Left lung (tissue), 10 donors: ENCODE results near the gene FBP1. TPM values are rescaled to one million over a fixed set of nuclear protein-coding genes. Genes with fewer than 3 reads are reported as not detected.
A peak's percentile ranks its signal among the peaks of the same experiment; 100 is the strongest.

Experiments used
- ATAC-seq: fragments of 200-7000 bp; cut with Tn5 transposase; one replicate; pipeline ENCODE4 v1.9.1; 2020; ENCODE audit warnings: moderate library complexity
- DNase-seq, 4 donors: peaks; one replicate each; pipeline ENCODE4 v3.0.0-alpha.2; 2013 to 2020
- H3K27ac ChIP-seq, 2 donors: fragments of 200-600 bp; sonication (generic) in 1 of 2; one replicate each; pipeline versions ENCODE4 v1.5.0 to v1.8.0; 2020 to 2021
- H3K27me3 ChIP-seq, 2 donors: fragments of 200-600 bp; sonication (generic) in 1 of 2; one replicate each; pipeline versions ENCODE4 v1.5.0 to v1.8.0; 2020 to 2021
- H3K36me3 ChIP-seq, 2 donors: fragments of 200-600 bp; sonication (generic) in 1 of 2; one replicate each; pipeline versions ENCODE4 v1.5.0 to v1.8.0; 2020 to 2021
- H3K4me1 ChIP-seq, 2 donors: fragments of 200-600 bp; one replicate each; pipeline ENCODE4 v1.8.0; 2021
- H3K4me3 ChIP-seq, 2 donors: fragments of 200-600 bp; sonication (generic) in 1 of 2; one replicate each; pipeline versions ENCODE4 v1.5.0 to v1.8.0; 2020 to 2021; ENCODE audit warnings: mild to moderate bottlenecking in 1 of 2
- H3K9me3 ChIP-seq, 2 donors: fragments of 200-600 bp; sonication (generic) in 1 of 2; one replicate each; pipeline versions ENCODE4 v1.5.0 to v1.8.0; 2020 to 2021
- CTCF ChIP-seq, 2 donors: fragments of 200-600 bp; sonication (generic) in 1 of 2; IDR thresholded peaks; one replicate each; pipeline versions ENCODE4 v1.5.0 to v1.8.0; 2021; ENCODE audit warnings: antibody characterized with exemption in 2 of 2
- intact Hi-C, 2 donors: fragments of 100-400 bp; cut with DNase I; formaldehyde crosslinking; loops; one replicate each; pipeline versions ENCODE4 v1.11.2 to v1.14.2; 2022
- polyA plus RNA-seq, 6 donors: library from polyadenylated mRNA; unstranded; fragments of 120-200 nt; gene quantifications; one replicate each; pipeline ENCODE4 v1.2.1, GENCODE V29; 2013; ENCODE audit not compliant: insufficient read length in 6 of 6
- total RNA-seq, 2 donors: library from RNA; stranded (reverse); fragmentation: NEBNext Ultra II Directional; extraction: Animal tissue kit (Norgen Biotek cat#: 25700); gene quantifications; one replicate each; pipeline ENCODE4 v1.2.1, GENCODE V29; 2021
- donor health status: DM: no; HTN: yes; CAD: no.
- donor health status: DM: no; HTN: no; CAD: no.

The FBP1 gene
- total and polyA plus RNA-seq, 8 donors = 15.9 to 210 (median 21.9) TPM

GRCh38 chr9:94657021-94657725, 17.9 kb upstream of the FBP1 start:
- Histone ChIP-seq H3K9me3 (no peaks in the 10 kb centered on the region), H3K4me1 (peaks cover 0 to 32% of the 10 kb centered on the region in 2 donors), H3K4me3 (no peak overlapping the region), H3K27me3 (no peaks in the 10 kb centered on the region), H3K36me3 (no peaks in the 10 kb centered on the region), H3K27ac (no peak overlapping the region)
- intact Hi-C loops = no loop called here
- ATAC-seq (no peak), DNase-seq (no peak)
- no peak for TF ChIP-seq CTCF (IDR thresholded peaks at IDR 0.05)

- Histone ChIP-seq H3K27me3 (no peaks in the 10 kb centered on the region), H3K4me1 (peaks cover 0 to 35% of the 10 kb centered on the region in 2 donors), H3K9me3 (no peaks in the 10 kb centered on the region), H3K36me3 (no peaks in the 10 kb centered on the region), H3K27ac (peak overlapping the region in 1 of 2 donors; percentile 15), H3K4me3 (no peak overlapping the region)
- DNase-seq = peak in 2 of 4 donors; percentile 36 to 52
- intact Hi-C loops = no loop called here
- ATAC-seq = peak; percentile 78
- no peak for TF ChIP-seq CTCF (IDR thresholded peaks at IDR 0.05)
Observed at GRCh38 chr9:94656200-94656599, 16.9 kb upstream of the FBP1 start.

GRCh38 chr9:94655739-94656138, 16.4 kb upstream of the FBP1 start:
- no peaks in the 10 kb centered on the region for H3K9me3 ChIP-seq
- DNase-seq (no peak), ATAC-seq (no peak)
- H3K36me3 ChIP-seq = no peaks in the 10 kb centered on the region
- intact Hi-C loops = no loop called here
- TF ChIP-seq CTCF (IDR thresholded peaks at IDR 0.05) = no peak
- H3K4me1 ChIP-seq = peaks cover 0 to 39% of the 10 kb centered on the region in 2 donors
- no peak overlapping the region for H3K4me3 ChIP-seq
- H3K27ac ChIP-seq = peak overlapping the region in 1 of 2 donors; percentile 15
- no peaks in the 10 kb centered on the region for H3K27me3 ChIP-seq

- no peak for TF ChIP-seq CTCF (IDR thresholded peaks at IDR 0.05)
- peaks cover 0 to 51% of the 10 kb centered on the region in 2 donors for H3K4me1 ChIP-seq
- H3K4me3 ChIP-seq = no peak overlapping the region
- H3K27me3 ChIP-seq = no peaks in the 10 kb centered on the region
- intact Hi-C loops = no loop called here
- H3K9me3 ChIP-seq = no peaks in the 10 kb centered on the region
- peak overlapping the region; percentile 19 to 67 for H3K27ac ChIP-seq
- H3K36me3 ChIP-seq = no peaks in the 10 kb centered on the region
- DNase-seq (peak in 1 of 4 donors; percentile 80), ATAC-seq (peak; percentile 52)
Observed at GRCh38 chr9:94654165-94654894, 15.0 kb upstream of the FBP1 start.

GRCh38 chr9:94650949-94651348, 11.6 kb upstream of the FBP1 start:
- DNase-seq (no peak), ATAC-seq (peak; percentile 5)
- H3K27me3 ChIP-seq = no peaks in the 10 kb centered on the region
- peaks cover 0 to 60% of the 10 kb centered on the region in 2 donors for H3K4me1 ChIP-seq
- TF ChIP-seq CTCF (IDR thresholded peaks at IDR 0.05) = no peak
- no peaks in the 10 kb centered on the region for H3K36me3 ChIP-seq
- intact Hi-C loops = no loop called here
- H3K4me3 ChIP-seq = no peak overlapping the region
- H3K9me3 ChIP-seq = no peaks in the 10 kb centered on the region
- no peak overlapping the region for H3K27ac ChIP-seq
